ENCODE measurements around the gene COX7B2.

The COX7B2 gene

DNA sequence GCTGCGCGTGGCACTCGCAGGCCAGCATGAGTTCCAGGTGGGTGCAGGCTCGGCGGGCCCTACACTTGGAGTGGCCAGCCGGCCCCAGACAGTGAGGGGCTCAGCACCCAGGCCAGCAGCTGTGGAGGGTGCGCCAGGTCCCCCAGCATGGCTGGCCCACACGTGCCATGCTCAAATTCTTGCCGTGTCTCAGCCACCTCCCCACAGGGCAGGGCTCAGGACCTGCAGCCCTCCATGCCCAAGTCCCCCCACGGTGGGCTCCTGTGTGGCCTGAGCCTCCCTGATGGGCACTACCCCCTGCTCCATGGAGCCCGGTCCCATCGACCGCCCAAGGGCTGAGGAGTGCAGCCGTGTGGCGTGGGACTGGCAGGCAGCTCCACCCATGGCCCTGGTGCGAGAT is 210.2 kb downstream of the COX7B2 start:
- no peak for DNase-seq

All from CD4-positive, alpha-beta T cell treated with Interleukin-4 for 1 hour (primary cell).